GM21723 (cell line): ENCODE results near the gene CAMTA1.

Experiments
- ATAC-seq: cut with Tn5 transposase; IDR thresholded peaks from one replicate; pipeline ENCODE4 v1.9.1; 2021; ENCODE audit warnings: mild to moderate bottlenecking, moderate library complexity; ENCODE audit not compliant: unreplicated experiment

Gene CAMTA1

GRCh38 chr1:7348073-7348472 lies 562.8 kb downstream of the CAMTA1 start:
- ATAC-seq: no peak

- ATAC-seq: no peak
These were observed 563.3 kb downstream of the CAMTA1 start for GRCh38 chr1:7348580-7348979.

GRCh38 chr1:7350804-7351203 lies 565.5 kb downstream of the CAMTA1 start:
- no peak for ATAC-seq

- ATAC-seq: no peak
These were observed 566.4 kb downstream of the CAMTA1 start for GRCh38 chr1:7351649-7352048.

- ATAC-seq: no peak
These were observed 567.1 kb downstream of the CAMTA1 start for GRCh38 chr1:7352364-7352763.

GRCh38 chr1:7352974-7353373 lies 567.7 kb downstream of the CAMTA1 start:
- no peak for ATAC-seq

GRCh38 chr1:7355646-7356045 lies 570.4 kb downstream of the CAMTA1 start:
- no peak for ATAC-seq

- no peak for ATAC-seq
These were observed 570.8 kb downstream of the CAMTA1 start for GRCh38 chr1:7356079-7356478.

GRCh38 chr1:7358425-7358824 lies 573.2 kb downstream of the CAMTA1 start:
- ATAC-seq: no peak

- ATAC-seq: no peak
These were observed 575.3 kb downstream of the CAMTA1 start for GRCh38 chr1:7360526-7360925.

- ATAC-seq: no peak
These were observed 577.7 kb downstream of the CAMTA1 start for GRCh38 chr1:7362947-7363346.

- ATAC-seq: no peak
These were observed 578.2 kb downstream of the CAMTA1 start for GRCh38 chr1:7363450-7363849.

- no peak for ATAC-seq
These were observed 580.5 kb downstream of the CAMTA1 start for GRCh38 chr1:7365706-7366105.

GRCh38 chr1:7366286-7366954 lies 581.2 kb downstream of the CAMTA1 start:
- no peak for ATAC-seq

GRCh38 chr1:7366955-7367665 lies 581.9 kb downstream of the CAMTA1 start:
- ATAC-seq: no peak

GRCh38 chr1:7369866-7370265 lies 584.6 kb downstream of the CAMTA1 start:
- no peak for ATAC-seq

- ATAC-seq: no peak
These were observed 586.7 kb downstream of the CAMTA1 start for GRCh38 chr1:7371926-7372325.

GRCh38 chr1:7372477-7373120 lies 587.3 kb downstream of the CAMTA1 start:
- no peak for ATAC-seq

- no peak for ATAC-seq
These were observed 588.0 kb downstream of the CAMTA1 start for GRCh38 chr1:7373251-7373650.

GRCh38 chr1:7373876-7374562 lies 588.8 kb downstream of the CAMTA1 start:
- no peak for ATAC-seq

- ATAC-seq: no peak
These were observed 589.4 kb downstream of the CAMTA1 start for GRCh38 chr1:7374563-7375160.
